Suprapubic skin (tissue), 4 donors: ENCODE data around the gene RUSC2. TPM values are rescaled to one million over a fixed set of nuclear protein-coding genes. Genes with fewer than 3 reads are reported as not detected.
A peak's percentile ranks its signal among the peaks of the same experiment; 100 is the strongest.

Experiments
- DNase-seq, 2 donors: peaks; one replicate each; pipeline ENCODE4 v3.0.0-alpha.2; 2019; ENCODE audit warnings: low spot score in 2 of 2
- H3K27ac ChIP-seq: fragments of 200-600 bp; sonication (generic); one replicate; pipeline ENCODE4 v1.5.1; 2019
- H3K27me3 ChIP-seq: fragments of 200-600 bp; sonication (generic); one replicate; pipeline ENCODE4 v1.5.1; 2019
- H3K36me3 ChIP-seq: fragments of 200-600 bp; sonication (generic); one replicate; pipeline ENCODE4 v1.5.1; 2019
- H3K4me1 ChIP-seq: fragments of 200-600 bp; sonication (generic); one replicate; pipeline ENCODE4 v1.5.1; 2019
- H3K4me3 ChIP-seq: fragments of 200-600 bp; sonication (generic); one replicate; pipeline ENCODE4 v1.5.1; 2019; ENCODE audit warnings: mild to moderate bottlenecking
- H3K9me3 ChIP-seq: fragments of 200-600 bp; sonication (generic); one replicate; pipeline ENCODE4 v1.5.1; 2019
- EP300 ChIP-seq: sonication (generic); formaldehyde crosslinking; IDR thresholded peaks from one replicate; pipeline ENCODE4 v1.6.1; 2017; ENCODE audit warnings: antibody characterized with exemption
- POLR2A ChIP-seq, 2 donors: fragments of 450-650 bp; IDR thresholded peaks; one replicate each; pipeline ENCODE4 v1.6.1; 2017; ENCODE audit warnings: antibody characterized with exemption in 2 of 2, mild to moderate bottlenecking in 2 of 2, moderate library complexity in 2 of 2
- POLR2AphosphoS5 ChIP-seq, 3 donors: sonication (generic); formaldehyde crosslinking; IDR thresholded peaks; one replicate each; pipeline ENCODE4 v1.6.1; 2017; ENCODE audit warnings: antibody characterized with exemption in 3 of 3
- WGBS: methylation state at CpG from one replicate; pipeline ENCODE4 v1.1.5; 2018; 5-methylcytosine and 5-hydroxymethylcytosine counted together
- total RNA-seq, 4 donors: library from RNA; depleted of rRNA; stranded (reverse); fragments of >200 nt; gene quantifications; one replicate each; pipeline ENCODE4 v1.1.0, GENCODE V29; 2016
- TF ChIP-seq, protein P1 (sequence below), 2 donors: fragments of 200-600 bp in 1 of 2; fragments of 450-650 bp in 1 of 2; sonication (generic) in 1 of 2; IDR thresholded peaks; one replicate each; pipeline ENCODE4 v1.5.1; 2016 to 2019; ENCODE audit warnings: antibody characterized with exemption in 2 of 2, mild to moderate bottlenecking in 1 of 2, moderate library complexity in 1 of 2

Gene RUSC2
- total RNA-seq, 4 donors from 2014 or later, result 17.5 to 22.3 (median 19.0) TPM

- H3K27ac ChIP-seq, result no peak overlapping the region
- H3K4me3 ChIP-seq, result no peak overlapping the region
- peaks cover 14% of the 10 kb centered on the region for H3K4me1 ChIP-seq
- DNase-seq, result no peak
- no peaks in the 10 kb centered on the region for H3K36me3 ChIP-seq
- TF ChIP-seq POLR2A (IDR thresholded peaks at IDR 0.05) (no peak), EP300 (no peak), POLR2AphosphoS5 (IDR thresholded peaks at IDR 0.05) (no peak)
- TF ChIP-seq, protein P1, sequence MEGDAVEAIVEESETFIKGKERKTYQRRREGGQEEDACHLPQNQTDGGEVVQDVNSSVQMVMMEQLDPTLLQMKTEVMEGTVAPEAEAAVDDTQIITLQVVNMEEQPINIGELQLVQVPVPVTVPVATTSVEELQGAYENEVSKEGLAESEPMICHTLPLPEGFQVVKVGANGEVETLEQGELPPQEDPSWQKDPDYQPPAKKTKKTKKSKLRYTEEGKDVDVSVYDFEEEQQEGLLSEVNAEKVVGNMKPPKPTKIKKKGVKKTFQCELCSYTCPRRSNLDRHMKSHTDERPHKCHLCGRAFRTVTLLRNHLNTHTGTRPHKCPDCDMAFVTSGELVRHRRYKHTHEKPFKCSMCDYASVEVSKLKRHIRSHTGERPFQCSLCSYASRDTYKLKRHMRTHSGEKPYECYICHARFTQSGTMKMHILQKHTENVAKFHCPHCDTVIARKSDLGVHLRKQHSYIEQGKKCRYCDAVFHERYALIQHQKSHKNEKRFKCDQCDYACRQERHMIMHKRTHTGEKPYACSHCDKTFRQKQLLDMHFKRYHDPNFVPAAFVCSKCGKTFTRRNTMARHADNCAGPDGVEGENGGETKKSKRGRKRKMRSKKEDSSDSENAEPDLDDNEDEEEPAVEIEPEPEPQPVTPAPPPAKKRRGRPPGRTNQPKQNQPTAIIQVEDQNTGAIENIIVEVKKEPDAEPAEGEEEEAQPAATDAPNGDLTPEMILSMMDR (IDR thresholded peaks at IDR 0.05), result no peak
- H3K9me3 ChIP-seq, result no peaks in the 10 kb centered on the region
- no peaks in the 10 kb centered on the region for H3K27me3 ChIP-seq
- WGBS, result 90% methylated on average over 2 of the region's 2 CpGs
Measured at GRCh38 chr9:35506359-35506758, 16.4 kb downstream of the RUSC2 start.

- TF ChIP-seq POLR2A (IDR thresholded peaks at IDR 0.05) (no peak), POLR2AphosphoS5 (IDR thresholded peaks at IDR 0.05) (no peak), EP300 (no peak)
- TF ChIP-seq, protein P1 (IDR thresholded peaks at IDR 0.05), result no peak
Measured at GRCh38 chr9:35508069-35508468, 18.2 kb downstream of the RUSC2 start.

DNA sequence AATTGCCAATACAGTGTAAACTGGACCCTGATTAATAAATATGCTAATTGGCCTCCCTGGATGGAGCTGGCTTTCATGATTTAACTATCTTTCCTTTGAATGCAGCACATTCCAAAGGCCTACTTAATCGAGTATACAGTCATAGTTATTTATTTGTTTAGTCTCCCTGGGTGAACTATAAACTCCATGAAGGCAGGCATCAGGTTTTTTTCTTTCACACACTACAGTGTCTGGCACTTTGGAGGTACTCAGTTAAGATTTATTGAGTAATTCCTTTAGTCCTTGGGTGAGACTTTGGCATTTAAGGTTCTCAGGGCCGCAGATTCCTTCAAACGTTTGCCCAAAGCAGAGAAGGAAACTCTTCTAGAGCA lies 20.5 kb downstream of the RUSC2 start:
- Histone ChIP-seq H3K36me3 (no peaks in the 10 kb centered on the region), H3K9me3 (no peaks in the 10 kb centered on the region), H3K27me3 (no peaks in the 10 kb centered on the region), H3K4me1 (peaks cover 20% of the 10 kb centered on the region), H3K27ac (peak overlapping the region; percentile 74), H3K4me3 (no peak overlapping the region)
- TF ChIP-seq, protein P1 (IDR thresholded peaks at IDR 0.05), result no peak
- TF ChIP-seq EP300, result no peak
- no peak for TF ChIP-seq POLR2A (IDR thresholded peaks at IDR 0.05)
- TF ChIP-seq POLR2AphosphoS5 (IDR thresholded peaks at IDR 0.05), result no peak
- no peak for DNase-seq
- 17% methylated on average over 3 of the region's 3 CpGs for WGBS

More at GRCh38 chr9:35508069-35508468, 18.2 kb downstream of the RUSC2 start:
- DNase-seq, result no peak
- H3K27ac ChIP-seq, result no peak overlapping the region
- H3K9me3 ChIP-seq, result no peaks in the 10 kb centered on the region
- 71% methylated on average over 3 of the region's 3 CpGs for WGBS
- no peaks in the 10 kb centered on the region for H3K27me3 ChIP-seq
- no peaks in the 10 kb centered on the region for H3K36me3 ChIP-seq
- H3K4me1 ChIP-seq, result peaks cover 20% of the 10 kb centered on the region
- no peak overlapping the region for H3K4me3 ChIP-seq

DNA sequence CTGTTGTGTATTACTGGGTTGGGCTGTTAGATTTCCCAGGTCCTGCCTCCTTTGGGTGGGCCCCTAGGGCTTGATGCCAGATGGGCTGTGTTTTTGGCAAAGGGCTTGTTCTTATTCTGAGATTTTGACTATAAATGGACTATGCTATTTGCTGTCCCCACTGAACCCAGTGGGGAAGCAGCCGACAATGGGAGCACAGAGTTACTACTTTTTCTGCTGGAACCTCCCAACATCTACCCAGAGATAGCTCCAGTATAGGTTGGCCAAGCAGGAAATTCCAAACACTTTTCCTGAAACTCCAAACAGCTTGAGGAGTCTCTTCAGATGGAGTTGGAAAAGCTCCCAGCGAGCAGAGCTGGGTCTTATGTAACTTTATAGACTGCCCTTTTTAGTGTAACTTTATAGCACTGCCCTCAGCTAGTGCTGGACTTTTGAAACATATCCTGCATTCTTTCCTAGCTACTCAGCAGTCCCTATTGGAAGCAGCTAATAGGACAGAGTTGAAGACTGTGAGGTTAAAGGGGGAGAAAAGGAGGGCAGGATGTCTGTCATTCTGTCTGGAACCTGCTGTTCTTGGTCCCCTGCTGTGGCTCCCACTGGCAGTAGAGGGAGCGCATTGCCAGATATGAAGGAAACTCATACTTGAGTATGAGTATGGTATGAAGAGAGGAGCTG lies 21.0 kb downstream of the RUSC2 start:
- TF ChIP-seq POLR2A (IDR thresholded peaks at IDR 0.05) (no peak), EP300 (no peak), POLR2AphosphoS5 (IDR thresholded peaks at IDR 0.05) (no peak)
- TF ChIP-seq, protein P1 (IDR thresholded peaks at IDR 0.05), result peak in 1 of 2 donors; percentile 17
- H3K36me3 ChIP-seq, result no peaks in the 10 kb centered on the region
- DNase-seq, result peak in 1 of 2 donors; percentile 84
- no peaks in the 10 kb centered on the region for H3K9me3 ChIP-seq
- H3K27me3 ChIP-seq, result no peaks in the 10 kb centered on the region
- 26% methylated on average over 3 of the region's 3 CpGs for WGBS
- no peak overlapping the region for H3K4me3 ChIP-seq
- peak overlapping the region; percentile 74 for H3K27ac ChIP-seq
- H3K4me1 ChIP-seq, result peaks cover 20% of the 10 kb centered on the region

DNA sequence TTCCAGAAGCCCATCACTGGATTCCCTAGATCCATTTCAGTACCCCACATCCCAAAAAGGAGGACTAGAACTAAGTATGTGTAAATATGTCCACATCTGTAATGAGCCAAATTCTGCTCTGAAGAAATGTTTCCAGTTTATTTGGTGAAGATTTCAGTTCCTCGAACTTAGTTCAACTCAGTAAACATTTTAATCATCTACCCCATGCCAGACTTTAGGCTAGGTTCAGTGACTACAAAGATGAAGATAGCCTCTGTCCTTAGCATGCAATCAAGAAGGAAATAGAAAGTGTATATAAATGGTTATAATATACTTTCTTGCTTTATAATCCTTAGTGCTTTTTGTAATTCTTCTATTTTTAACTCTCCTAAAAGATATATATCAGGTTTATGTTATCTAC lies 21.5 kb downstream of the RUSC2 start:
- Histone ChIP-seq H3K27me3 (no peaks in the 10 kb centered on the region), H3K27ac (peak overlapping the region; percentile 74), H3K4me1 (peaks cover 25% of the 10 kb centered on the region), H3K9me3 (no peaks in the 10 kb centered on the region), H3K4me3 (no peak overlapping the region), H3K36me3 (no peaks in the 10 kb centered on the region)
- 35% methylated on average over 1 of the region's 1 CpG for WGBS
- no peak for TF ChIP-seq POLR2A (IDR thresholded peaks at IDR 0.05)
- TF ChIP-seq, protein P1 (IDR thresholded peaks at IDR 0.05), result no peak
- TF ChIP-seq POLR2AphosphoS5 (IDR thresholded peaks at IDR 0.05), result no peak
- no peak for TF ChIP-seq EP300
- no peak for DNase-seq
